ENCODE measurements around the gene TRPM8. TPM values are rescaled to one million over a fixed set of nuclear protein-coding genes. Genes with fewer than 3 reads are reported as not detected.
A peak's percentile ranks its signal among the peaks of the same experiment; 100 is the strongest.
"Not testable (repeated sequence)": the region's sequence is repeated elsewhere in the genome, so short reads cannot be mapped to it uniquely, and the experiment has no call there.

The TRPM8 gene
- total RNA-seq = not detected
- long read RNA-seq = 0 reads

DNA sequence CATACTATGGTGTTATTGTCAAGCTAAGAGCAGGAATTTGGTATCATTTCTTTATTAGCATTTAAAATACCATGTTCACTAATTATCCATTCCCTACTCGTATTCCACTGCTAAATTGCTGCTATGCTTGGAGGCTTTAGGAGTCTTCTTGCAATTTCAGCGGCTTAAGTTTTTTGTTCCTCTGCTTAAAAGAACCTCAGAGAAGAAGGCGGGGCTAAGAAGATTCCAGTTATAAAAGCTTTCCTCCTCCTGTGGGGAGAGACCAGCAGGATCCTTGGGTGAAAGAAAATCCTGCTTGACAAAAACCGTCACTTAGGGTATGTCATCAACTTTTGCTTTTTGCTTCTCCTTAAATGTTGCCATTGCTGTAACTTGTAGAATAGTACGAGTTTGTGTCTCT is at the start of gene TRPM8:
Gene TRPM8, plus strand, starts transcription at position 258 of the 400 bp plus-strand sequence. CDS start 9,165 bp downstream, outside the sequence.
- DNase-seq (ENCODE audit: missing footprints) (no peak), ATAC-seq (no peak)
- intact Hi-C loops (cut with DNase I) = no loop called here

DNA sequence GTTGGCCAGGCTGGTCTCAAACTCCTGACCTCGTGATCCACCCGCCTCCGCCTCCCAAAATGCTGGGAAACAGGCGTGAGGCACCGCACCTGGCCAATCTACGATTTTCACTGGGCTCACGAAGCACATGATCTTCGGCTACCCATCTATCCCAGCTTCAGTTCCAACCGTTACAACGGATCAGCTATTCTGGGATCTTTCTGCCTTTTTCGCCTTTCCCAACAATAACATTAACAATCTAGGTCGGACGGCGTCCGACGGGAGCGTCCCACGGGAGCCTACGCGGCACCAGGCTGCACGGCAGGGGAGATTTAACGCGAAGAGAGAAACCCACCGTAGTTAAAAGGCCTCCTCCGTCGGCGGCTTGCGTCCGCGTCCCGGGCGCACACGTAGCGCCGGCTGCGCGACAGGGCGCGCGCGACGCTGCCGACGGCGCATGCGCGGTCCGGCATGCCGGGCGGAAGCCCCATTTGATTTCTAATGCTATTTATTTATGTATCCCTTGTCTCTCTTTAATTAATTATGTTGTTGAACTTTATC is 49.1 kb upstream of the TRPM8 start, which contains the start of gene MSL3B:
Gene MSL3B, minus strand, starts transcription at position 394 of the 540 bp plus-strand sequence.
- intact Hi-C loops (cut with DNase I) = no loop called here
- no peak for DNase-seq (ENCODE audit: missing footprints)
- peak; percentile 54 for ATAC-seq

DNA sequence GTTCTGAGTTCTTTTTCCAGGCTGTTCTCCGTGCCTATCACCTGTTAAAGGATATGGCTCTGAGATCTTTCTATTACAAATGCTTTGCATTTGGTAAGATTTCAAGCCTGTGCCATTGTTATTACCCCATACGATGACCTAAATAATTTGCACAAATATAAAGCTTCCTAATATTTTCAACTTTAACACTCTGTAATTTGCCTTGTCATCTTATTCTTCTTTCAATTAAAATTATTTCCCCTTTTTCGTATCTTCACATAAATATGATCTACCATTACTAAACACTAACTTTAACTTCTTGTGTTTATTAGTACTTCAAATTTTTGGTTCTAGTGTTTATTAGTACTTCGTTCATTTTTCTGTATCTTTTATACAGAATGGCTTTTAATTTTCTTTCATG is 45.7 kb upstream of the TRPM8 start:
- ATAC-seq = no peak
- DNase-seq (ENCODE audit: missing footprints) = no peak
- intact Hi-C loops (cut with DNase I) = no loop called here

DNA sequence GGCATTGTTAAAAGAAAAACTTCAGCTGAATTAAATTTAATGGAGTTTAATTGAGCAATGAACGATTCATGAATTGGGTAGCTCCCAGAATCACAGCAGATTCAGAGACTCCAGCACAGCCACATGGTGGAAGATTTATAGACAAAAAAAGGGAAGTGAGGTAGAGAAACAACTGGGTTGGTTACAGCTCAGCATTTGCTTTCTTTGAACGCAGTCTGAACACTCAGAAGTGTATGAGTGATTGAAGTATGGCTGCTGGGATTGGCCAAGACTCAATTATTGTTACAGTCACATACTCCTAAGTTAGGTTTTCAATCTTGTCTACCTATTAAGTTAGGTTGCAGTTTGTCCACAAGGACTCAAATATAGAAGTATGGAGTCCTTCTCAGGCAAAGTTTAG is 45.0 kb upstream of the TRPM8 start:
- ATAC-seq; DNase-seq (ENCODE audit: missing footprints); intact Hi-C loops (cut with DNase I): not testable (repeated sequence)

DNA sequence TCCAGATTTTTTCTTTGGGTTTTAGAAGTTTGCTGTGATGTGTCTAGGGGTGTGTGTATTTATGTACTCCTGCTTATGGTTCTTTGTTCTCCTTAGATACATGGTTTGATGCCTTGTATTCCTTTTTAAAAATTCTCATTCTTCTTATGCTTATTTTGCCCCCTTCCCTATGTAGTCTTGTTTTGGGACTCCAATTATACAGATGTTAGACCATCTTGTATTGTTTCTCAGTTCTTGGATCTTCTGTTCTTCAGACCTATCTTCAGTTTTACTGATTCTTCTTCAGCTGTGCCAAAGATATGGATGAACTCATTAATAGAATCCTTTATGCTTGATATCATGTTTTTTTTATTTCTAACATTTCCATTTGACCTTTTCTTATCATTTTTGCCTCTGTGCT is 34.8 kb upstream of the TRPM8 start:
- intact Hi-C loops (cut with DNase I) = no loop called here
- no peak for DNase-seq (ENCODE audit: missing footprints)
- ATAC-seq = no peak

DNA sequence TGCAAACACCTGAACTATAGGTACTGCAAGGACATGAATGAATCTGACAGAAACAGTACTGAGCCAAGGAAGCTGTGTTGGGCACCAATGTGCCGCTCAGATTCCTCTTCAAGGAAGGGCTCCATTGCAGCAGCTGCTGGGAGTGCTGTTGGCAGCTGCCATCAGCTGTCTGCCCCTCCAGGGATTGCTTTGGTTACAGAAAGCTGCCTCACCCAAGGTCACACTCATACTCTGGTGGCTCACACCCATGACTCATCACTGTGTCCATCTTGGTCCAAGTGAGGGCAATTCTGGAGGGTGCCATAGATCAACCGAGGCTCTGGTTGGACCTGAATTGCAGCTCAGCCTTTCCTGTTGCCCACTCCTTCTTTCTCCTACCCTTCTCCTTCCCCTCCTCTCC is 24.4 kb upstream of the TRPM8 start:
- ATAC-seq = no peak
- DNase-seq (ENCODE audit: missing footprints) = no peak
- intact Hi-C loops (cut with DNase I) = no loop called here

DNA sequence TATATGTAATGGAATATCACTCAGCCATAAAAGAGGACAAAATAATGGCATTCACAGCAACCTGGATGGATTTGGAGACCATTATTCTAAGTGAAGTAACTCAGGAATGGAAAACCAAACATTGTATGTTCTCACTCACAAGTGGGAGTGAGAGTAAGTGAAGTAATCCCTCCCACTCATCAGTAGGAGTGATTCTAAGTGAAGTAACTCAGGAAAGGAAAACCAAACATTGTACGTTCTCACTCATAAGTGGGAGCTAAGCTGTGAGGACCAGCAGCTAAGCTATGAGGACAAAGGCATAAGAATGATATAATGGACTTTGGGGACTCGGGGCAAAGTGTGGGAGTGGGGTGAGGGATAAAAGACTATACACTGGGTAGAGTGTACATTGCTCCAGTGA is 20.9 kb upstream of the TRPM8 start:
- ATAC-seq; DNase-seq (ENCODE audit: missing footprints); intact Hi-C loops (cut with DNase I): not testable (repeated sequence)

DNA sequence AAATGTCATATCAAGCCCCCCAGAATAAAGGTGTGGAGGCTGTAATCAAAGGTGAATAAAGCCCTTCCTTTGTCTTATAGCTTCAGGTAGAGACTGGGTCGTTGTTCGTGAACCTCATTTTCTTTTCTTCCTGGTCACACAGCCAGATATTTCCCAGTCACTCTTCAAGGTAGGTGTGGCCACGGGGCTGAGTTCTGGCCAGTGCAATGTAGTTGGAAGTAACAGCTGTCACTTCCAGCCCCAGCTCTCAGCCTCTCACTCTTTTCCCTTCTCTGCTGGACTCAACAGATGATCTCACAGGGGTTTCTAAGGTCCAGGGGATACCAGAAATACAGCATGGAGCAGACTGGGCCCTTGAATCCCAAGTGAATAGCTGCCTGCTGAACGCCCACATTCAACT is 15.8 kb upstream of the TRPM8 start:
- no peak for DNase-seq (ENCODE audit: missing footprints)
- ATAC-seq = no peak
- intact Hi-C loops (cut with DNase I) = no loop called here

DNA sequence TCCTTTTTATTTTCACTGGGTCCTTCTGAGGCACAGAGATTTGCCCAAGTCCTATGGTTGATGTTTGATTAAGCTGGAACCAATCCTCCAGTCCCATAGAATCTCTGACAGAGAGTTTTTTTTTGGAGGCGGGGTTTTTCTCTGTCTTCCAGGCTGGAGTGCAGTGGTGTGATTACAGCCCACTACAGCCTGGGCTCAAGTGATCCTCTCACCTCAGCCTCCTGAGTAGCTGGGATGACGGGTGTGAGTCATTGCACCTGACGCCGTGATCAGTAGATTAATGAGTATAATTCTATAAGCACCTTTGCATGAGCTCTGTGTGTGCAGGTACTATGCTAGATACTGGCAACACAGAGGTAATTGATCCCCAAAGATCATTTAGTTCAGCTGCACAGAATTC is 15.3 kb upstream of the TRPM8 start:
- intact Hi-C loops (cut with DNase I) = no loop called here
- DNase-seq (ENCODE audit: missing footprints) (no peak), ATAC-seq (no peak)

DNA sequence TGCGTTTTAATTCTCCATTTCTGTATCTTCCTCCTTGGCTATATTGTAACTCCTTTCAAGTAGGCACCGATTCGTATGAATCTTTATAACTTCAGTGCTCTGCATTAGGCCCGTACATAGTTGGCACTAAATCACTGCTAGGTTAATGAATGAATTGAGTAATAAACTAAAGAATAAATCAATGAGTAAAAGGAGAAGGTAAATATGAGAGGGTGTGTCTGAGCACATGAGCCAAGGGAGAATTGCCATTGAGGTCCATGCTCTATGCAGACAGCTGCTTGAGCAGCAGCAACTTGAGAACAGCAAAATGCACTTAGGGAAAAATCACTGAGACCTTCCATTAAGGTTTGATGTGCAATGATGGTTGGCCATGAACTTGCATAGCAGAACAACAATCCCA is 11.2 kb upstream of the TRPM8 start:
- DNase-seq (ENCODE audit: missing footprints) (no peak), ATAC-seq (no peak)
- intact Hi-C loops (cut with DNase I) = no loop called here

DNA sequence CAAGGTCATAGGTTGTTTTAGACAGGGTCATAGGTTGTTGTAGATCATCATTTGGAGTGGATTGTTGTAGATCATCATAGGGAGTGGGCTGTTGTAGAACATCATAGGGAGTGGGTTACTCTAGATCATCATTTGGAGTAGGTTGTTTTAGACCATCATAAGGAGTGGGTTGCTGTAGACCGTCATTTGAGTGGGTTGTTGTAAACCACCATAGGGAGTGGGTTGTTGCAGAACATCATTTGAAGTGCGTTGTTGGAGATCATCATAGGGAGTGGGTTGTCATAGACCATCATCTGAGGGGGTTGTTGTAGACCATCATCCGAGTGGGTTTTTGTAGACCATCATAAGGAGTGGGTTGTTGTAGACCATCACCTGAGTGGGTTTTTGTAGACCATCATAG is 9.5 kb upstream of the TRPM8 start:
- intact Hi-C loops (cut with DNase I) = no loop called here
- DNase-seq (ENCODE audit: missing footprints) = no peak
- no peak for ATAC-seq

DNA sequence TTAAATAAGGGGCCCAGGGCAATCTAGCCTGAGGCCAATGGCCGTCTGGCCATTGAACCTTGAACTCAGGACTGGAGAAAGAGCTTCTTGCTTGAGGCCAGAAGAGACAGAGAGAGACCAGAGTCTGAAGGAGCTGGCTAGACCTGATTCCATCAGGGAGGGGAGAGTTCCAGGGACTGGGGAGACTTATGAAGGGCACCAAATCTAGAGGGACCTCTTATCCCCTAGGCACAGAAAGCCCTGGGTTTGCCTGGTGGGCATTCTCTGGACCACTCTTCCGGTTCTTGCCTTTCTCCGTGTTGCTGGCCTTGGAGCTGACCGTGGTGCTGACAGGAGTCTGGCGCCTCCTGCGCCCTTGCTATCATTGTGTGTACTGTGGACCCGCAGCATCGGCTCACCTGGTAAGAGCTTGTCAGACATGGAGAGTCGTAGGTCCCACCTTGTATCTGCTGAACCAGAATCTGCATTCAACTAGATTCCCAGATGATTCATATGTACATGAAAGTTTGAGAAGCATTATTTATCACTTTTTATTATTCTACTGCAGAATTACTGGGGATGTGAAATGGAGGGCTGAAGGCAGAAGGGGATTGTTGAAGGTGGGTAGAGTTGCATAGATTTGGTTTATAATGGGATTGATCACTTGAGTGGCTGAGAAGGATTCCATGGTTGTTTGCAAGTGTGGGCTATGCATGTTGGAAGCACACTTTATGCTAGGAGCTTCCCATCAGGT is 4.3 kb upstream of the TRPM8 start:
- no peak for ATAC-seq
- DNase-seq (ENCODE audit: missing footprints) = no peak
- intact Hi-C loops (cut with DNase I) = no loop called here

DNA sequence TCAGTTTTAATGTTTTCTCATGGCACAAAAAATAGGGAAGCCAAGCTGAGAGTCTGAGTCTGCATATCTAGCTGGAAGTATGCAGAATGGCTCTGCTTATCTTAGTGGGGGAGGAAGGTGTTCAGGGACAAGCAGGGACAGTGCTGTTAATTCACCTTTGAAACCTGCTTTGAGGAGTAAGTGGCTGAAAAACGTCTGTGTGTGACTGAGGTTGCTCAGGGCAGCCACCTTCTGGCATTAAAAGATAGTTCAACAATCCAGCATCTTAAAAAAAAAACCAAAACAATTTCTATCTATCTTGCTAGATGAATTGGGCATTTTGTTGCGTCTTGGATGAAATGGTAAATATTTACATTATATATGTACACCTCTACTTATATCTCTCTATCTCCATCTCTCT is 2.0 kb upstream of the TRPM8 start:
- no peak for ATAC-seq
- intact Hi-C loops (cut with DNase I) = no loop called here
- DNase-seq (ENCODE audit: missing footprints) = no peak

DNA sequence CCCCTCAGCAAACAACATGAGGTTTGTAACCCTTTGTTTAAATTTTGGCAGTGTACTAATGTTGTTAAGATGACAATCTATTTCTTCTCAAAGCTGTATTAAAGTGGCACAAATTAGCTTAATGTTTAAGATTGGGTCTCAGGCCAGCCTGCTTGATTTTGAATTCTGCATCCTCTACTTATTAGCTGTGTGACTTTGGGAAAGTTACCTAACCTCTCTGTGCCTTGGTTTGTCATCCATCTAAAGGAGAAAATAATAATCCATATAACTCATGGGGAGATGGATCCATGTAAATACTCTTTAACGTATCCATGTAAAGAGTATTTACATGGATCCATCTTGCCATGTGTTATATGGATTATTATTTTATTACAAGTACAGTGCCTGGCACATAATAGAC is 2.1 kb downstream of the TRPM8 start:
- ATAC-seq (no peak), DNase-seq (ENCODE audit: missing footprints) (no peak)
- intact Hi-C loops (cut with DNase I) = no loop called here

DNA sequence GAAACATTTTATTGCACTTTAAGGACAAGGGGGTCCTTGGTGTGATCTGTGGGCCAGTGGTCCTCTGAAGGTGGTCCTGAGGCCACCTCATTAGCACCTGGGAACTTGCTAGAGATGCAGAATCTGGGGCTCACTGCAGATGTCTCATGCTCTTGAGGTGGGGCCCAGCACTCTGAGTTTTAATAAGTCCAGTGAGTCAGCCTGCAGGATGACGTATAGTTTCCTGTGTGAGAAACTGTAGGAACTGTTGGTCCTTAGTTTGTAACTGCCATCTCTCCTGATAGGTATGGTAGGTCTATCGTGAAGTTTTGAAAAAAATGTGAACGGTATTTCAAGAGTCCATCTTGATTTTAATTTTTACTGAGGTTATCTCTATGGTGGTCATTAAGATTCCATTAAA is 2.8 kb downstream of the TRPM8 start:
- ATAC-seq = no peak
- intact Hi-C loops (cut with DNase I) = no loop called here
- DNase-seq (ENCODE audit: missing footprints) = no peak

DNA sequence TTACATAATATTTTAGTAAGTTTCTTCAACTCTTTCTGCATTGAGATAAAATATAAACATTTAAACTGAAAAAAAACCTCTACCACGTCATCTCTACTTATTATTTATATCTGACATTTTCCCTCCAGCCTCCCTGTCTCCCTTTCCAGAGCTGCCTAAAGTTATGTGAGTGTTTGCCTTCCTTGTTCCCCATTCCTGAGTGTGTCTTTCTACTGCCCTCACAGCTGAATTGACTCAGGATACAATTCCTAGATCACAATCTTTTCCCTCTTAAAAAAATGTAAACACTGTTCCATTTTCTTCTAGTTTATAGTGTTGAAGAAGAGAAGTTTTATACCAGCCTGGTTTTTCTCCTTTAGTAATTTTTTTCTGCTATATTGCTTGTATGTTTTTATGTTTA is 5.3 kb downstream of the TRPM8 start:
- intact Hi-C loops (cut with DNase I) = no loop called here
- ATAC-seq = no peak
- no peak for DNase-seq (ENCODE audit: missing footprints)

DNA sequence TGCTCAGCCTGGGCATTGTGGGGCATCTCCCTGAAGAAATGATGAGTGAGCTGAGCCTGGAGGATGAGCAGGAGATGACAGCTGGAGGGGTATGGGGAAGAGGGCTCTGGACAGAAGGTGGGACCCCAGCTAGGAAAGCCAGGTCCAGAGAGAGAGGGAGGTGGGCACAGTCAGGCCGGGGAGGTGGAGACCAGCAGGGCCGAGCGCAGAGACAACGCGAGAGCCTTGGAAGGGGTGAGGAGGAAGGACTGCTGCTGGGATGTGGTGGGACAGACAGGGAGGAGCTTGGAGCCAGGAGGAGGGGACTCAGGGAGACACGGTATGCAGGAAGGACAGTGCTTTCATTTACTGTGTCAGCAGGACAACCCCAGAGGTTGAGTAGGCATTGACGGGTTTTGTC is 8.2 kb downstream of the TRPM8 start:
- DNase-seq (ENCODE audit: missing footprints) (no peak), ATAC-seq (no peak)
- intact Hi-C loops (cut with DNase I) = no loop called here

DNA sequence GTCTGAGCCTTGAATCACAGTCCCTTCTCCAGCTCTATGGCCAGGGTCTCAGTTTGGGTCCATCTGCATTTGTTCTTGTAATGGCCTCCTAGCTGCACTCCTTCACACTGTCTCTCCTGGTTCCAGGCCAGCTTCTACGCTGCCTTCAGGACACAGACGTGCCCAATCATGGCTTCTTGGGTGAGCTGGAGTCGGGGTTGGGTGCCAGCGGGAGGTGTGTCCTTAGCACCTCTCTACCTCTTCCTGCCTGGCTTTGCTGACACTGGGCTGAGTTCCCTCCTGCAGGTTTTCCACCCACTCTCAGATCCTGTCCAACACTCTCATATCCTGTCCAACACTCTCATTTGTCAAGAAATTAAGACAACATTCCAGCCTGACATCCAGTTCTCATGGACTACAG is 9.6 kb downstream of the TRPM8 start:
- ATAC-seq (no peak), DNase-seq (ENCODE audit: missing footprints) (no peak)
- intact Hi-C loops (cut with DNase I) = no loop called here

DNA sequence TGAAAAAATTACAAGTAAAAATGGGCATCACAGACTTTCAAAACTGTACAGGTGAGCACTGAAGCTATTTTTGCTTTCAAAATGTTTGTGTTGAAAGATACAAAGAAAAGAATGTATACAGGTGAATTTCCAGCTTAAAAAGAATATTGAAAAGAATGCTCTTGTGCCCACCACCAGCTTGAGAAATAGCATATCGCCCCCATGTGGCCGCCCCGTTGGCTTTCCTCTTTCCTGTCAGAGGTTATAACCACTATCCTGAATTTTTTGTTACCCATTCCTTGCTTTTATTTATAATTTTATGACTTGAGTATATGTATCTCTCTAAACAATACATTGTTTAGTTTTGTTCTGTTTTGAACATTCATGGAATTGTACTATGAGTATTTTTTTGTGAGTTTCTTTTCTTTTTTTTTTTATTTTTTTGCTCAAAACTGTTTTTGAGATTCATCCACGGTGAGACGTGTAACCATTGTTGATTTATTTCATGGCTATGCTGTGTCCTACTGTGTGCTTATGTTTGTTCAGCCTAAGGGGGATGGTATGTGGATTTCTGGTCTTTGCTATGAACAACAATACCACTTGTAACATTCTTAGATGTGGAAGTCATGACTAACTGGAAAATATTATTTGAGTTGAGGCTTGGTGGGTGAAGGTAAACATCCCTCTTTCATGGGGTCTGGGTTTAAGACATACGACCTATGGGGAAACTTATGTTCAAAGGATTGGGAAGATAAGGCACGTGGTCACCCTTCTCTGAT is 11.6 kb downstream of the TRPM8 start:
- intact Hi-C loops (cut with DNase I) = no loop called here
- no peak for DNase-seq (ENCODE audit: missing footprints)
- ATAC-seq = no peak

DNA sequence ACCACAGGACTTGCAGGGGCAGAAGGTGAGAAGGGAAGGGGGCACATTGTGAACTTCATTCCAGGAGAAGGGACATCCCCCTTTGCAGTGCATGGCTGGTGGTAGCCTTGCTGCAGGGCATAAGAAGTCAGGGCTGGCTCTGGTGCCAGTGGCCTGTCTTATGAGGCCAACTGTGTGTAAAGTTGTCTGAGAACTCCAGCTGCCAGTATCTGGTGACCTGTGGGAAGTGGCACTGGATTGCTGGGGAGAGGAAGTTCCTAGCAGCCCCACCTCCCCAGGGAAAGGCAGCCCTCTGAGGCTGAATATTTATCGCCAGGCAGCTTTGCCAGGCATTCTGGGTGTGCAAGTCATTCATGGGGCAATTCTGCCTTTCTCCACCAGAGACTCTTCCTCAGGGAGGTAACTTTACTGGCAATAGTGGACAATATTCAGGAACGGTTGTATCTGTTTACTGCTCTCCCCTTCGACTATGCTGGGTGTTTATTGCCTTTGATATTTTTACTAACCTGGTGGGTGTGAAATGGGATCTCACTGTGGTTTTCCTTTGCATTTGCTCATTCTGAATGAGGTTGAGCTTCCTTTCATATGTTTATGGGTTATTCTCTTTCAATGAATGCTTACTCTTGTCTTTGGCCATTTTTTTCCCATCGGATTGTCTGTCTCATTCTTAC is 12.3 kb downstream of the TRPM8 start:
- ATAC-seq (no peak), DNase-seq (ENCODE audit: missing footprints) (no peak)
- intact Hi-C loops (cut with DNase I) = no loop called here

Measured in Right ventricle myocardium inferior (tissue), 1 donor.